Fibroblast of lung (primary cell): ENCODE measurements around the gene CCDC39.

Experiments used
- CTCF ChIP-seq, 2 donors: IDR thresholded peaks in 1 of 2; conservative IDR thresholded peaks in 1 of 2; 1 replicate in 1 of 2; 2 replicates in 1 of 2; pipeline ENCODE4 v1.5.1; 2011 to 2012; ENCODE audit warnings: low read length in 2 of 2, control low read depth in 1 of 2, inconsistent platforms in 1 of 2, low read depth in 1 of 2, mild to moderate bottlenecking in 1 of 2
- EZH2 ChIP-seq: IDR thresholded peaks from 2 replicates; pipeline ENCODE4 v1.5.1; 2012; ENCODE audit warnings: low read length, control low read depth, mild to moderate bottlenecking; ENCODE audit errors: missing control alignments

- TF ChIP-seq CTCF (conservative IDR thresholded peaks at IDR 0.05 in 1 of 2, IDR thresholded peaks at IDR 0.05 in 1 of 2; ENCODE audit: low read depth in 1 of 2, low read length in 2 of 2) (no peak), EZH2 (no peak)
Measured at GRCh38 chr3:180571831-180572598, 107.3 kb downstream of the CCDC39 start.
